Pons (tissue), 1 donor: ENCODE data around the gene DMRTA1.
"Not testable (repeated sequence)": the region's sequence is repeated elsewhere in the genome, so short reads cannot be mapped to it uniquely, and the experiment has no call there.

Source experiments
- DNase-seq: peaks from one replicate; pipeline ENCODE4 v3.0.0-alpha.2; 2016; ENCODE audit warnings: low spot score

Gene DMRTA1

DNA sequence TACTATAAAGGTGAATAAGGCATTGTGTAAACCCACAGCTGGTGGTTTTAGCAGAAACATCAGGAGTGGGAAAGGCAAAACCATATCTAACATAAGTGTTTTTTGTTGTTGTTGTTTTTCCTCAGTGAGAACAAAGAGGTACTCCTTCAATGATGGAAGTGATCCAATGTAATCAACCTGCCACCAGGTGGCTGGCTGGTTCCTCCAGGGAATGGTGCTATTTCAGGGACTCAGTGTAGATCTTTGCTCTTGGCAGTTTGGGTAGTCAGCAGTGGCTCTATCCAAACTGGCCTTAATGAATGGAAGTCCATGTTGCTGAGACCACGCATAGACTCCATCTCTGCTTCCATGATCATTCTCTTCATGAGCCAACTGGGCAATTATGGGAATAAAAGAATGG lies 10.8 kb downstream of the DMRTA1 start:
- DNase-seq, result no peak

DNA sequence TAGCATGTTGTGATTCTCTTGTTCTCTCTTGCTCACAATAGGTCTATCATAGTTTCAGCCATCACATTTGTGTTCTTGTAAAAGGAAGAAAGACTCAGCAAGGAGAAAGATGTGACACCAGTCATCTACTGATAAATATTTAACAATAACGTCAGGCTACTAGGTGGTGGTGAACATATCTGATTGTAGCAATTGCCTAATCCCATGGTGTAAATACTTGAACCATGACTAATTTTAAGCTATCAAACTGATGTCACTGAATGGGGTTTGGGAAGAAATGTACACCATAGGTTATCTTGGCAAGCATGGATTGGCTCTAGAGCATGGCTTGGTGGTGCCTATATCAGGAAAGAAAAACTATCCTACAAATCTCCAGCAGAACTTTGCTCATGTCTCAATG lies 16.6 kb downstream of the DMRTA1 start:
- no peak for DNase-seq

GRCh38 chr9:22469928-22470544 lies 23.4 kb downstream of the DMRTA1 start:
- peak; percentile 37 for DNase-seq

DNA sequence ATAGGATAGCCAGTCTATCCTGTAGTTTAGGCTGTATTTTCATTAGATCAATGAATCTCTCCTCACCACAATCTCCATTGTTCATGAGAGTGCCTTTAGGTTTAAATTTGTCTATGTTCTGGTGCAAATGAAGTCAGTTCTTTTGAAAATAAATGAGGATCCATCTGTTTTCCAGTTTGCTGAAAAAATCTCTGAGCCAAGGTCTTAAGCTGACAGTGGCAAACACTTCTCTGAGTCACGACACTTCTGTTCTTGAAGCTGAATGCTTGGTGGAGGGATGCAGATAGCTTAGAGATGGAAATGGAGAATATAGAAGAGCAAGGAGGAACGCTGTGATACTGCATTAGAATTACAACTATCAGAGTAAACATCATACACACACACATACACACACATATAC lies 34.9 kb downstream of the DMRTA1 start:
- no peak for DNase-seq

GRCh38 chr9:22483528-22484070 lies 37.0 kb downstream of the DMRTA1 start:
- no peak for DNase-seq

DNA sequence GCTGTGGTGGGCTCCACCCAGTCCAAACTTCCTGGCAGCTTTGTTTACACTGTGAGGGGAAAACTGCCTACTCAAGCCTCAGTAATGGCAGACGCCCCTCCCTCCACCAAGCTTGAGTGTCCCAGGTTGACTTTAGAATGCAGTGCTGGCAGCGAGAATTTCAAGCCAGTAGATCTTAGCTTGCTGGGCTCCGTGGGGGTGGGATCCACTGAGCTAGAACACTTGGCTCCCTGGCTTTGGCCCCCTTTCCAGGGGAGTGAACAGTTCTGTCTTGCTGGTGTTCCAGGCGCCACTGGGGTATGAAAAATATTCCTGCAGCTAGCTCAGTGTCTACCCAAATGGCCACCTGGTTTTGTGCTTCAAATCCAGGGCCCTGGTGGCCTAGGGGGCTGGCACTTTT lies 49.6 kb downstream of the DMRTA1 start:
- not testable (repeated sequence) for DNase-seq
